ENCODE data around the gene NT5DC4.

GRCh38 chr2:112752667-112753066 is 31.8 kb downstream of the NT5DC4 start:
- TF ChIP-seq, protein P1, sequence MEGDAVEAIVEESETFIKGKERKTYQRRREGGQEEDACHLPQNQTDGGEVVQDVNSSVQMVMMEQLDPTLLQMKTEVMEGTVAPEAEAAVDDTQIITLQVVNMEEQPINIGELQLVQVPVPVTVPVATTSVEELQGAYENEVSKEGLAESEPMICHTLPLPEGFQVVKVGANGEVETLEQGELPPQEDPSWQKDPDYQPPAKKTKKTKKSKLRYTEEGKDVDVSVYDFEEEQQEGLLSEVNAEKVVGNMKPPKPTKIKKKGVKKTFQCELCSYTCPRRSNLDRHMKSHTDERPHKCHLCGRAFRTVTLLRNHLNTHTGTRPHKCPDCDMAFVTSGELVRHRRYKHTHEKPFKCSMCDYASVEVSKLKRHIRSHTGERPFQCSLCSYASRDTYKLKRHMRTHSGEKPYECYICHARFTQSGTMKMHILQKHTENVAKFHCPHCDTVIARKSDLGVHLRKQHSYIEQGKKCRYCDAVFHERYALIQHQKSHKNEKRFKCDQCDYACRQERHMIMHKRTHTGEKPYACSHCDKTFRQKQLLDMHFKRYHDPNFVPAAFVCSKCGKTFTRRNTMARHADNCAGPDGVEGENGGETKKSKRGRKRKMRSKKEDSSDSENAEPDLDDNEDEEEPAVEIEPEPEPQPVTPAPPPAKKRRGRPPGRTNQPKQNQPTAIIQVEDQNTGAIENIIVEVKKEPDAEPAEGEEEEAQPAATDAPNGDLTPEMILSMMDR (IDR thresholded peaks at IDR 0.05; ENCODE audit: borderline replicate concordance, extremely low read depth, low read length, poor library complexity, severe bottlenecking): no peak
- TF ChIP-seq EZH2 (IDR thresholded peaks at IDR 0.05; ENCODE audit: borderline replicate concordance, low read depth, low read length, severe bottlenecking): no peak
